ENCODE measurements around the gene SKAP1. TPM values are rescaled to one million over a fixed set of nuclear protein-coding genes. Genes with fewer than 3 reads are reported as not detected.

Gene SKAP1
- total and polyA plus RNA-seq, 2 experiments from 2014 or later: 0.27 TPM; not detected in 1

- Mint-ChIP-seq H3K27me3 (ENCODE audit: insufficient read depth, low read depth, poor library complexity) (peaks cover 4% of the 10 kb centered on the region), H3K27ac (peak overlapping the region; percentile 38; the same call in 1 of the 2 replicates), H3K36me3 (ENCODE audit: low read depth) (no peaks in the 10 kb centered on the region), H3K9me3 (no peaks in the 10 kb centered on the region), H3K4me3 (no peak overlapping the region), H3K4me1 (peaks cover 27% of the 10 kb centered on the region)
- H3K27ac ChIP-seq (ENCODE audit: low read depth): no peak overlapping the region
- DNase-seq (ENCODE audit: low spot score) (no peak), ATAC-seq (peak; percentile 83)
- H3K9me2 ChIP-seq (ENCODE audit: insufficient read depth): no peaks in the 10 kb centered on the region
- no peaks in the 10 kb centered on the region for H3K79me2 ChIP-seq (replicated peaks; ENCODE audit: insufficient read depth)
- no peak overlapping the region; the same call in 1 of the 2 replicates for H3K4me2 ChIP-seq
- no peaks in the 10 kb centered on the region for H3K36me3 ChIP-seq (ENCODE audit: insufficient read depth)
- TF ChIP-seq ZNF114 (CRISPR knock-in tag; IDR thresholded peaks at IDR 0.05) (no peak), CREB1 (CRISPR knock-in tag; IDR thresholded peaks at IDR 0.05; ENCODE audit: low read depth) (no peak), EZH2 (IDR thresholded peaks at IDR 0.05; ENCODE audit: low read depth, unreplicated experiment) (no peak), JUNB (IDR thresholded peaks at IDR 0.05; ENCODE audit: unreplicated experiment) (no peak), POLR2AphosphoS5 (IDR thresholded peaks at IDR 0.05; ENCODE audit: low read depth) (no peak), EZH2phosphoT487 (IDR thresholded peaks at IDR 0.05; ENCODE audit: unreplicated experiment) (no peak)
- TF ChIP-seq, protein P1, sequence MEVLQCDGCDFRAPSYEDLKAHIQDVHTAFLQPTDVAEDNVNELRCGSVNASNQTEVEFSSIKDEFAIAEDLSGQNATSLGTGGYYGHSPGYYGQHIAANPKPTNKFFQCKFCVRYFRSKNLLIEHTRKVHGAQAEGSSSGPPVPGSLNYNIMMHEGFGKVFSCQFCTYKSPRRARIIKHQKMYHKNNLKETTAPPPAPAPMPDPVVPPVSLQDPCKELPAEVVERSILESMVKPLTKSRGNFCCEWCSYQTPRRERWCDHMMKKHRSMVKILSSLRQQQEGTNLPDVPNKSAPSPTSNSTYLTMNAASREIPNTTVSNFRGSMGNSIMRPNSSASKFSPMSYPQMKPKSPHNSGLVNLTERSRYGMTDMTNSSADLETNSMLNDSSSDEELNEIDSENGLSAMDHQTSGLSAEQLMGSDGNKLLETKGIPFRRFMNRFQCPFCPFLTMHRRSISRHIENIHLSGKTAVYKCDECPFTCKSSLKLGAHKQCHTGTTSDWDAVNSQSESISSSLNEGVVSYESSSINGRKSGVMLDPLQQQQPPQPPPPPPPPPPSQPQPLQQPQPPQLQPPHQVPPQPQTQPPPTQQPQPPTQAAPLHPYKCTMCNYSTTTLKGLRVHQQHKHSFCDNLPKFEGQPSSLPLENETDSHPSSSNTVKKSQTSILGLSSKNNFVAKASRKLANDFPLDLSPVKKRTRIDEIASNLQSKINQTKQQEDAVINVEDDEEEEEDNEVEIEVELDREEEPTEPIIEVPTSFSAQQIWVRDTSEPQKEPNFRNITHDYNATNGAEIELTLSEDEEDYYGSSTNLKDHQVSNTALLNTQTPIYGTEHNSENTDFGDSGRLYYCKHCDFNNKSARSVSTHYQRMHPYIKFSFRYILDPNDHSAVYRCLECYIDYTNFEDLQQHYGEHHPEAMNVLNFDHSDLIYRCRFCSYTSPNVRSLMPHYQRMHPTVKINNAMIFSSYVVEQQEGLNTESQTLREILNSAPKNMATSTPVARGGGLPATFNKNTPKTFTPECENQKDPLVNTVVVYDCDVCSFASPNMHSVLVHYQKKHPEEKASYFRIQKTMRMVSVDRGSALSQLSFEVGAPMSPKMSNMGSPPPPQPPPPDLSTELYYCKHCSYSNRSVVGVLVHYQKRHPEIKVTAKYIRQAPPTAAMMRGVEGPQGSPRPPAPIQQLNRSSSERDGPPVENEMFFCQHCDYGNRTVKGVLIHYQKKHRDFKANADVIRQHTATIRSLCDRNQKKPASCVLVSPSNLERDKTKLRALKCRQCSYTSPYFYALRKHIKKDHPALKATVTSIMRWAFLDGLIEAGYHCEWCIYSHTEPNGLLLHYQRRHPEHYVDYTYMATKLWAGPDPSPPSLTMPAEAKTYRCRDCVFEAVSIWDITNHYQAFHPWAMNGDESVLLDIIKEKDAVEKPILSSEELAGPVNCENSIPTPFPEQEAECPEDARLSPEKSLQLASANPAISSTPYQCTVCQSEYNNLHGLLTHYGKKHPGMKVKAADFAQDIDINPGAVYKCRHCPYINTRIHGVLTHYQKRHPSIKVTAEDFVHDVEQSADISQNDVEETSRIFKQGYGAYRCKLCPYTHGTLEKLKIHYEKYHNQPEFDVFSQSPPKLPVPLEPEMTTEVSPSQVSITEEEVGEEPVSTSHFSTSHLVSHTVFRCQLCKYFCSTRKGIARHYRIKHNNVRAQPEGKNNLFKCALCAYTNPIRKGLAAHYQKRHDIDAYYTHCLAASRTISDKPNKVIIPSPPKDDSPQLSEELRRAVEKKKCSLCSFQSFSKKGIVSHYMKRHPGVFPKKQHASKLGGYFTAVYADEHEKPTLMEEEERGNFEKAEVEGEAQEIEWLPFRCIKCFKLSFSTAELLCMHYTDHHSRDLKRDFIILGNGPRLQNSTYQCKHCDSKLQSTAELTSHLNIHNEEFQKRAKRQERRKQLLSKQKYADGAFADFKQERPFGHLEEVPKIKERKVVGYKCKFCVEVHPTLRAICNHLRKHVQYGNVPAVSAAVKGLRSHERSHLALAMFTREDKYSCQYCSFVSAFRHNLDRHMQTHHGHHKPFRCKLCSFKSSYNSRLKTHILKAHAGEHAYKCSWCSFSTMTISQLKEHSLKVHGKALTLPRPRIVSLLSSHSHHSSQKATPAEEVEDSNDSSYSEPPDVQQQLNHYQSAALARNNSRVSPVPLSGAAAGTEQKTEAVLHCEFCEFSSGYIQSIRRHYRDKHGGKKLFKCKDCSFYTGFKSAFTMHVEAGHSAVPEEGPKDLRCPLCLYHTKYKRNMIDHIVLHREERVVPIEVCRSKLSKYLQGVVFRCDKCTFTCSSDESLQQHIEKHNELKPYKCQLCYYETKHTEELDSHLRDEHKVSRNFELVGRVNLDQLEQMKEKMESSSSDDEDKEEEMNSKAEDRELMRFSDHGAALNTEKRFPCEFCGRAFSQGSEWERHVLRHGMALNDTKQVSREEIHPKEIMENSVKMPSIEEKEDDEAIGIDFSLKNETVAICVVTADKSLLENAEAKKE (CRISPR knock-in tag; IDR thresholded peaks at IDR 0.05): no peak
- TF ChIP-seq, protein P2, sequence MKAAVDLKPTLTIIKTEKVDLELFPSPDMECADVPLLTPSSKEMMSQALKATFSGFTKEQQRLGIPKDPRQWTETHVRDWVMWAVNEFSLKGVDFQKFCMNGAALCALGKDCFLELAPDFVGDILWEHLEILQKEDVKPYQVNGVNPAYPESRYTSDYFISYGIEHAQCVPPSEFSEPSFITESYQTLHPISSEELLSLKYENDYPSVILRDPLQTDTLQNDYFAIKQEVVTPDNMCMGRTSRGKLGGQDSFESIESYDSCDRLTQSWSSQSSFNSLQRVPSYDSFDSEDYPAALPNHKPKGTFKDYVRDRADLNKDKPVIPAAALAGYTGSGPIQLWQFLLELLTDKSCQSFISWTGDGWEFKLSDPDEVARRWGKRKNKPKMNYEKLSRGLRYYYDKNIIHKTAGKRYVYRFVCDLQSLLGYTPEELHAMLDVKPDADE (IDR thresholded peaks at IDR 0.05): no peak
- TF ChIP-seq, protein P3, sequence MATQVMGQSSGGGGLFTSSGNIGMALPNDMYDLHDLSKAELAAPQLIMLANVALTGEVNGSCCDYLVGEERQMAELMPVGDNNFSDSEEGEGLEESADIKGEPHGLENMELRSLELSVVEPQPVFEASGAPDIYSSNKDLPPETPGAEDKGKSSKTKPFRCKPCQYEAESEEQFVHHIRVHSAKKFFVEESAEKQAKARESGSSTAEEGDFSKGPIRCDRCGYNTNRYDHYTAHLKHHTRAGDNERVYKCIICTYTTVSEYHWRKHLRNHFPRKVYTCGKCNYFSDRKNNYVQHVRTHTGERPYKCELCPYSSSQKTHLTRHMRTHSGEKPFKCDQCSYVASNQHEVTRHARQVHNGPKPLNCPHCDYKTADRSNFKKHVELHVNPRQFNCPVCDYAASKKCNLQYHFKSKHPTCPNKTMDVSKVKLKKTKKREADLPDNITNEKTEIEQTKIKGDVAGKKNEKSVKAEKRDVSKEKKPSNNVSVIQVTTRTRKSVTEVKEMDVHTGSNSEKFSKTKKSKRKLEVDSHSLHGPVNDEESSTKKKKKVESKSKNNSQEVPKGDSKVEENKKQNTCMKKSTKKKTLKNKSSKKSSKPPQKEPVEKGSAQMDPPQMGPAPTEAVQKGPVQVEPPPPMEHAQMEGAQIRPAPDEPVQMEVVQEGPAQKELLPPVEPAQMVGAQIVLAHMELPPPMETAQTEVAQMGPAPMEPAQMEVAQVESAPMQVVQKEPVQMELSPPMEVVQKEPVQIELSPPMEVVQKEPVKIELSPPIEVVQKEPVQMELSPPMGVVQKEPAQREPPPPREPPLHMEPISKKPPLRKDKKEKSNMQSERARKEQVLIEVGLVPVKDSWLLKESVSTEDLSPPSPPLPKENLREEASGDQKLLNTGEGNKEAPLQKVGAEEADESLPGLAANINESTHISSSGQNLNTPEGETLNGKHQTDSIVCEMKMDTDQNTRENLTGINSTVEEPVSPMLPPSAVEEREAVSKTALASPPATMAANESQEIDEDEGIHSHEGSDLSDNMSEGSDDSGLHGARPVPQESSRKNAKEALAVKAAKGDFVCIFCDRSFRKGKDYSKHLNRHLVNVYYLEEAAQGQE (IDR thresholded peaks at IDR 0.05; ENCODE audit: unreplicated experiment): no peak
- TF ChIP-seq, protein P4, sequence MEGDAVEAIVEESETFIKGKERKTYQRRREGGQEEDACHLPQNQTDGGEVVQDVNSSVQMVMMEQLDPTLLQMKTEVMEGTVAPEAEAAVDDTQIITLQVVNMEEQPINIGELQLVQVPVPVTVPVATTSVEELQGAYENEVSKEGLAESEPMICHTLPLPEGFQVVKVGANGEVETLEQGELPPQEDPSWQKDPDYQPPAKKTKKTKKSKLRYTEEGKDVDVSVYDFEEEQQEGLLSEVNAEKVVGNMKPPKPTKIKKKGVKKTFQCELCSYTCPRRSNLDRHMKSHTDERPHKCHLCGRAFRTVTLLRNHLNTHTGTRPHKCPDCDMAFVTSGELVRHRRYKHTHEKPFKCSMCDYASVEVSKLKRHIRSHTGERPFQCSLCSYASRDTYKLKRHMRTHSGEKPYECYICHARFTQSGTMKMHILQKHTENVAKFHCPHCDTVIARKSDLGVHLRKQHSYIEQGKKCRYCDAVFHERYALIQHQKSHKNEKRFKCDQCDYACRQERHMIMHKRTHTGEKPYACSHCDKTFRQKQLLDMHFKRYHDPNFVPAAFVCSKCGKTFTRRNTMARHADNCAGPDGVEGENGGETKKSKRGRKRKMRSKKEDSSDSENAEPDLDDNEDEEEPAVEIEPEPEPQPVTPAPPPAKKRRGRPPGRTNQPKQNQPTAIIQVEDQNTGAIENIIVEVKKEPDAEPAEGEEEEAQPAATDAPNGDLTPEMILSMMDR (conservative IDR thresholded peaks at IDR 0.05; ENCODE audit: low read depth in 2 of 2): no peak
- peaks cover 30% of the 10 kb centered on the region for H3K4me1 ChIP-seq (ENCODE audit: insufficient read depth)
- H4K20me1 ChIP-seq (replicated peaks; ENCODE audit: insufficient read depth): no peaks in the 10 kb centered on the region
- H3K4me3 ChIP-seq: no peak overlapping the region
- H3K27me3 ChIP-seq (ENCODE audit: insufficient read depth): no peaks in the 10 kb centered on the region
- no peaks in the 10 kb centered on the region for H3F3A ChIP-seq (replicated peaks; ENCODE audit: low read depth)
- peak overlapping the region; percentile 56; the same call in 1 of the 2 replicates for H2AFZ ChIP-seq
These were observed 9.2 kb downstream of the SKAP1 start for GRCh38 chr17:48420823-48421222.

Data from GM23338 (cell line).